H1 (cell line): ENCODE data around the gene CDH16. TPM values are rescaled to one million over a fixed set of nuclear protein-coding genes. Genes with fewer than 3 reads are reported as not detected.

ENCODE experiments used
- CTCF ChIA-PET: fragments of 300-600 bp; sonication (Branson Sonifier 250); formaldehyde crosslinking; loops from one replicate; lab custom pipeline; 2021; ENCODE audit not compliant: partially characterized antibody; lab: Charles Lee
- POLR2A ChIA-PET: fragments of 300-600 bp; sonication (Branson Sonifier 250); formaldehyde crosslinking; loops from one replicate; lab custom pipeline; 2021; ENCODE audit warnings: inconsistent platforms; ENCODE audit not compliant: partially characterized antibody; lab: Charles Lee
- DNase-seq, 2 experiments: peaks; one replicate each; pipeline versions ENCODE4 v3.0.0 to v3.0.0-alpha.2; 2010 to 2022; ENCODE audit warnings: low spot score in 2 of 2, low read depth in 1 of 2, mixed read lengths in 1 of 2
- FAIRE-seq: peaks from 2 replicates; lab custom pipeline; 2011; peaks lifted over from hg19 to GRCh38; lab: Jason Lieb, UNC
- H2AFZ ChIP-seq: 2 replicates; pipeline ENCODE4 v1.8.1; 2012; ENCODE audit warnings: low read length, inconsistent platforms
- H2AK5ac ChIP-seq: 2 replicates; pipeline ENCODE4 v1.6.1; 2013; ENCODE audit warnings: low read depth, low read length
- H2BK120ac ChIP-seq: replicated peaks from 2 replicates; pipeline ENCODE3; 2013; ENCODE audit warnings: low read depth, low read length, inconsistent platforms
- H2BK12ac ChIP-seq: 2 replicates; pipeline ENCODE4 v1.6.1; 2013; ENCODE audit warnings: low read depth, low read length
- H2BK15ac ChIP-seq: 2 replicates; pipeline ENCODE4 v1.6.1; 2013; ENCODE audit warnings: low read length
- H2BK20ac ChIP-seq: 2 replicates; pipeline ENCODE4 v1.6.1; 2013; ENCODE audit warnings: low read length
- H2BK5ac ChIP-seq: 2 replicates; pipeline ENCODE4 v1.6.1; 2013; ENCODE audit warnings: low read depth, low read length
- H3K14ac ChIP-seq: 2 replicates; pipeline ENCODE4 v1.6.1; 2013; ENCODE audit warnings: inconsistent platforms; ENCODE audit not compliant: insufficient read length
- H3K18ac ChIP-seq: 2 replicates; pipeline ENCODE4 v1.6.1; 2013; ENCODE audit warnings: low read length; ENCODE audit errors: extremely low read depth
- H3K23ac ChIP-seq: 2 replicates; pipeline ENCODE4 v1.6.1; 2013; ENCODE audit warnings: inconsistent platforms; ENCODE audit not compliant: insufficient read length
- H3K23me2 ChIP-seq: 2 replicates; pipeline ENCODE4 v1.6.1; 2013; ENCODE audit warnings: low read depth, low read length
- H3K27ac ChIP-seq: 2 replicates; pipeline ENCODE4 v1.6.1; 2011; ENCODE audit warnings: low read depth, low read length, inconsistent platforms
- H3K27me3 ChIP-seq, 4 experiments: replicated peaks in 1 of 4; 1 replicate in 1 of 4; 2 replicates in 3 of 4; pipeline versions ENCODE4 v1.6.1 to v1.8.1; 2011 to 2013; ENCODE audit warnings: low read length in 3 of 4, mild to moderate bottlenecking in 3 of 4, inconsistent platforms in 2 of 4, mixed read lengths in 2 of 4, moderate library complexity in 1 of 4; ENCODE audit not compliant: control insufficient read depth in 3 of 4, insufficient read depth in 3 of 4; ENCODE audit errors: extremely low read depth in 1 of 4
- H3K36me3 ChIP-seq, 4 experiments: 2 replicates each; pipeline versions ENCODE4 v1.6.1 to v1.8.1; 2011 to 2013; ENCODE audit warnings: mild to moderate bottlenecking in 4 of 4, low read length in 3 of 4, moderate library complexity in 2 of 4, control low read depth in 1 of 4, inconsistent platforms in 1 of 4; ENCODE audit not compliant: insufficient read depth in 4 of 4, control insufficient read depth in 2 of 4
- H3K4ac ChIP-seq: replicated peaks from 2 replicates; pipeline ENCODE3; 2013; ENCODE audit warnings: low read length, low read depth, mixed read lengths, inconsistent platforms; ENCODE audit not compliant: insufficient read length
- H3K4me1 ChIP-seq, 4 experiments: replicated peaks in 1 of 4; 1 replicate in 1 of 4; 2 replicates in 3 of 4; pipeline versions ENCODE4 v1.6.1 to v1.8.1; 2011 to 2013; ENCODE audit warnings: low read length in 3 of 4, inconsistent platforms in 2 of 4, mixed read lengths in 1 of 4; ENCODE audit not compliant: insufficient read depth in 4 of 4, control insufficient read depth in 3 of 4
- H3K4me2 ChIP-seq, 2 experiments: 2 replicates each; pipeline versions ENCODE4 v1.6.1 to v1.8.1; 2011 to 2013; ENCODE audit warnings: low read depth in 2 of 2, low read length in 2 of 2, control low read depth in 1 of 2, inconsistent platforms in 1 of 2, mild to moderate bottlenecking in 1 of 2; ENCODE audit not compliant: insufficient read depth in 1 of 2
- H3K4me3 ChIP-seq, 4 experiments: fragments of 200-600, 300-600 bp in 1 of 4; sonication (generic), shearing (Covaris generic), sonication (Bioruptor Twin) in 1 of 4; 2 replicates each; pipeline versions ENCODE4 v1.5.1 to v1.8.1; 2011 to 2016; ENCODE audit warnings: low read length in 4 of 4, low read depth in 3 of 4, control low read depth in 2 of 4, inconsistent platforms in 2 of 4, mild to moderate bottlenecking in 2 of 4, mixed read lengths in 1 of 4, moderate library complexity in 1 of 4; ENCODE audit not compliant: insufficient read depth in 2 of 4; ENCODE audit errors: extremely low read depth in 1 of 4
- H3K56ac ChIP-seq: replicated peaks from 2 replicates; pipeline ENCODE3; 2013; ENCODE audit warnings: low read depth, mild to moderate bottlenecking, mixed read lengths, low read length, inconsistent platforms; ENCODE audit not compliant: insufficient read length
- H3K79me1 ChIP-seq: 2 replicates; pipeline ENCODE4 v1.6.1; 2013; ENCODE audit warnings: low read depth, low read length, control low read depth
- H3K79me2 ChIP-seq, 2 experiments: 2 replicates each; pipeline versions ENCODE4 v1.6.1 to v1.8.1; 2012 to 2013; ENCODE audit warnings: low read length in 2 of 2, mild to moderate bottlenecking in 2 of 2, inconsistent platforms in 1 of 2; ENCODE audit not compliant: insufficient read depth in 2 of 2, control insufficient read depth in 1 of 2
- H3K9ac ChIP-seq, 4 experiments: replicated peaks in 1 of 4; 1 replicate in 1 of 4; 2 replicates in 3 of 4; pipeline versions ENCODE4 v1.6.1 to v1.8.1; 2011 to 2013; ENCODE audit warnings: low read depth in 3 of 4, low read length in 3 of 4, control low read depth in 2 of 4, mild to moderate bottlenecking in 2 of 4, moderate library complexity in 2 of 4, inconsistent platforms in 1 of 4; ENCODE audit errors: extremely low read depth in 1 of 4
- H3K9me3 ChIP-seq, 2 experiments: 2 replicates each; pipeline versions ENCODE4 v1.6.1 to v1.8.1; 2012 to 2013; ENCODE audit warnings: mild to moderate bottlenecking in 2 of 2, moderate library complexity in 2 of 2, control low read depth in 1 of 2, inconsistent platforms in 1 of 2, low read depth in 1 of 2, low read length in 1 of 2, mixed read lengths in 1 of 2; ENCODE audit not compliant: insufficient read depth in 2 of 2
- H4K20me1 ChIP-seq, 2 experiments: replicated peaks in 1 of 2; 2 replicates each; pipeline versions ENCODE3 to v1.8.1; 2011 to 2013; ENCODE audit warnings: inconsistent platforms in 2 of 2, low read length in 2 of 2, mild to moderate bottlenecking in 1 of 2; ENCODE audit not compliant: insufficient read depth in 2 of 2, control insufficient read depth in 1 of 2
- H4K5ac ChIP-seq: 2 replicates; pipeline ENCODE4 v1.6.1; 2013; ENCODE audit warnings: low read length, low read depth, mixed read lengths, inconsistent platforms; ENCODE audit not compliant: insufficient read length
- H4K8ac ChIP-seq: 2 replicates; pipeline ENCODE4 v1.8.0; 2013; ENCODE audit warnings: mild to moderate bottlenecking, moderate library complexity, low read length, inconsistent platforms; ENCODE audit not compliant: insufficient read depth; ENCODE audit errors: extremely low read depth
- H4K91ac ChIP-seq: replicated peaks from 2 replicates; pipeline ENCODE3; 2013; ENCODE audit warnings: low read length, mixed read lengths, inconsistent platforms; ENCODE audit not compliant: insufficient read length
- CHD2 ChIP-seq: IDR thresholded peaks from 2 replicates; pipeline ENCODE4 v1.6.1; 2012; ENCODE audit warnings: low read length, improper control_type of control experiment
- GTF2F1 ChIP-seq: IDR thresholded peaks from 2 replicates; pipeline ENCODE4 v1.6.1; 2012; ENCODE audit warnings: low read depth, low read length, improper control_type of control experiment, borderline replicate concordance
- HDAC2 ChIP-seq, 2 experiments: fragments of 300-600 bp in 1 of 2; sonication (generic) in 1 of 2; IDR thresholded peaks; 2 replicates each; pipeline ENCODE4 v1.6.1; 2011 to 2012; ENCODE audit warnings: low read depth in 2 of 2, low read length in 2 of 2, mild to moderate bottlenecking in 2 of 2, moderate library complexity in 2 of 2, borderline replicate concordance in 1 of 2, inconsistent platforms in 1 of 2
- JUND ChIP-seq: IDR thresholded peaks from 2 replicates; pipeline ENCODE4 v1.6.1; 2011; ENCODE audit warnings: mild to moderate bottlenecking, improper control_type of control experiment, low read length
- KDM1A ChIP-seq: fragments of 200-600, 300-600 bp; sonication (generic); IDR thresholded peaks from 2 replicates; pipeline ENCODE4 v1.7.1; 2016; ENCODE audit warnings: mild to moderate bottlenecking, low read length, borderline replicate concordance
- KDM4A ChIP-seq: IDR thresholded peaks from one replicate; pipeline ENCODE4 v1.7.1; 2012; ENCODE audit warnings: low read depth, mild to moderate bottlenecking, moderate library complexity, low read length, inconsistent platforms; ENCODE audit not compliant: severe bottlenecking
- MAX ChIP-seq: IDR thresholded peaks from 2 replicates; pipeline ENCODE4 v1.6.1; 2012; ENCODE audit warnings: inconsistent platforms
- PHF8 ChIP-seq: fragments of 200-600 bp; sonication (generic); conservative IDR thresholded peaks from 2 replicates; pipeline ENCODE4 v1.7.1; 2012; ENCODE audit warnings: low read depth, mild to moderate bottlenecking, inconsistent platforms, low read length, moderate library complexity
- POLR2A ChIP-seq, 2 experiments: IDR thresholded peaks; 1 replicate in 1 of 2; 2 replicates in 1 of 2; pipeline ENCODE4 v1.6.1; 2011; ENCODE audit warnings: low read depth in 2 of 2, low read length in 2 of 2, mild to moderate bottlenecking in 2 of 2; ENCODE audit errors: control extremely low read depth in 1 of 2
- RNF2 ChIP-seq: fragments of 200-900, 300-1000 bp; sonication (generic); IDR thresholded peaks from 2 replicates; pipeline ENCODE4 v1.7.1; 2016; ENCODE audit warnings: borderline replicate concordance, low read depth, mild to moderate bottlenecking, antibody characterized with exemption, low read length; ENCODE audit not compliant: poor library complexity, severe bottlenecking; ENCODE audit errors: missing control alignments
- SIX5 ChIP-seq: IDR thresholded peaks from 2 replicates; pipeline ENCODE4 v1.6.1; 2011; ENCODE audit warnings: mild to moderate bottlenecking, low read depth, low read length
- SUZ12 ChIP-seq: fragments of 200-600 bp; sonication (generic); IDR thresholded peaks from 2 replicates; pipeline ENCODE4 v1.6.1; 2012; ENCODE audit warnings: mild to moderate bottlenecking, inconsistent platforms, low read length, moderate library complexity, mixed read lengths
- TBP ChIP-seq: IDR thresholded peaks from 2 replicates; pipeline ENCODE4 v1.6.1; 2011; ENCODE audit warnings: low read depth, low read length, improper control_type of control experiment
- ZNF274 ChIP-seq: IDR thresholded peaks from 2 replicates; pipeline ENCODE4 v1.7.0; 2012; ENCODE audit warnings: low read length, borderline replicate concordance; ENCODE audit errors: extremely low read depth
- WGBS, 2 experiments: shearing (Covaris generic) in 1 of 2; methylation state at CpG; one replicate each; pipeline versions ENCODE4 v1.1.6 to v1.1.7; 2013 to 2015; ENCODE audit warnings: low lambda C conversion rate in 2 of 2, mixed read lengths in 2 of 2, inconsistent platforms in 1 of 2, low coverage in 1 of 2, missing lambda C conversion rate in 1 of 2; ENCODE audit not compliant: insufficient replicate concordance in 2 of 2, insufficient coverage in 1 of 2, insufficient read length in 1 of 2; ENCODE audit errors: extremely low coverage in 1 of 2, missing lambda C conversion rate in 1 of 2; 5-methylcytosine and 5-hydroxymethylcytosine counted together
- polyA plus RNA-seq, 7 experiments: library from polyadenylated mRNA; depleted of rRNA in 3 of 7; stranded (reverse) in 5 of 7; unstranded in 2 of 7; fragments of >200 nt in 5 of 7; fragments of 200-250 nt in 2 of 7; gene quantifications; 1 replicate in 5 of 7; 2 replicates in 1 of 7; 4 replicates in 1 of 7; pipeline versions ENCODE4 v1.2.1 to v1.2.3, GENCODE V29; 2011 to 2013; ENCODE audit warnings: missing spikeins in 2 of 7, mixed read lengths in 2 of 7
- total RNA-seq: library from RNA; stranded (reverse); fragmentation: NEBNext Ultra II Directional; extraction: Animal tissue kit (Norgen Biotek cat#: 25700); gene quantifications from 2 replicates; pipeline ENCODE4 v1.2.1, GENCODE V29; 2021

CDH16 gene
- total and polyA plus RNA-seq, 2 of the 8 experiments (the other 6 are each of a cell fraction or from before 2014, with no cell fraction given) = not detected

- Histone ChIP-seq H3K4me1 (peaks cover 0 to 3% (median 0%) of the 10 kb centered on the region in 4 experiments; a peak in 1 of 7 replicates), H3K36me3 (no peaks in the 10 kb centered on the region), H3K9ac (no peak overlapping the region), H3K9me3 (no peaks in the 10 kb centered on the region), H3K4me3 (no peak overlapping the region), H3K56ac (no peak overlapping the region), H2BK15ac (no peak overlapping the region), H4K20me1 (peaks cover 0 to 4% of the 10 kb centered on the region in 2 experiments), H3K27me3 (no peaks in the 10 kb centered on the region; a peak in 3 of 7 replicates), H4K8ac (no peak overlapping the region), H4K91ac (no peak overlapping the region), H3K4ac (no peak overlapping the region), H2AFZ (no peak overlapping the region), H3K4me2 (no peak overlapping the region), H2BK120ac (no peak overlapping the region), H3K23ac (no peak overlapping the region), H2BK20ac (no peak overlapping the region), H2AK5ac (no peak overlapping the region), H3K18ac (no peak overlapping the region), H3K79me1 (no peaks in the 10 kb centered on the region), H3K23me2 (peaks cover 3% of the 10 kb centered on the region; the same call in 1 of the 2 replicates), H3K79me2 (no peaks in the 10 kb centered on the region), H2BK12ac (no peak overlapping the region), H2BK5ac (no peak overlapping the region), H3K14ac (no peak overlapping the region), H3K27ac (no peak overlapping the region), H4K5ac (no peak overlapping the region)
- DNase-seq (no peak), FAIRE-seq (no peak)
- ChIA-PET POLR2A (interaction anchor here (1.7 kb wide), 1 partner anchor 13 kb away, joined by 5 read pairs; no protein-coding TSS in a partner anchor), CTCF (interaction anchor here (1.0 to 42.0 kb wide), 5 partner anchors 4 to 189 kb away, joined by 4 to 1009 read pairs (median 13); partner anchors contain the start of genes CDH16, PDP2 and RRAD)
- WGBS, 2 experiments = 81% methylated on average over 8 of the region's 8 CpGs; no CpG with 5 or more reads in 1 of the 2 experiments
- TF ChIP-seq HDAC2 (IDR thresholded peaks at IDR 0.05; ENCODE audit: borderline replicate concordance in 1 of 2, low read depth in 2 of 2, low read length in 2 of 2) = no peak
- TF ChIP-seq POLR2A (IDR thresholded peaks at IDR 0.05; ENCODE audit: control extremely low read depth in 1 of 2, low read depth in 2 of 2, low read length in 2 of 2) = no peak
- no peak for TF ChIP-seq JUND
- no peak for TF ChIP-seq PHF8
- no peak for TF ChIP-seq GTF2F1
- TF ChIP-seq SUZ12 = no peak
- no peak for TF ChIP-seq KDM4A
- no peak for TF ChIP-seq RNF2
- no peak for TF ChIP-seq KDM1A
- no peak for TF ChIP-seq SIX5
- TF ChIP-seq CHD2 = no peak
- no peak for TF ChIP-seq MAX
- no peak for TF ChIP-seq TBP
- no peak for TF ChIP-seq ZNF274
These were observed 6.9 kb downstream of the CDH16 start for GRCh38 chr16:66911801-66912200.
